ENCODE measurements around the gene NKAPD1. TPM values are rescaled to one million over a fixed set of nuclear protein-coding genes. Genes with fewer than 3 reads are reported as not detected.

NKAPD1 gene
- polyA plus RNA-seq, 3 donors, result 5.3 to 9.4 (median 7.7) TPM

DNA sequence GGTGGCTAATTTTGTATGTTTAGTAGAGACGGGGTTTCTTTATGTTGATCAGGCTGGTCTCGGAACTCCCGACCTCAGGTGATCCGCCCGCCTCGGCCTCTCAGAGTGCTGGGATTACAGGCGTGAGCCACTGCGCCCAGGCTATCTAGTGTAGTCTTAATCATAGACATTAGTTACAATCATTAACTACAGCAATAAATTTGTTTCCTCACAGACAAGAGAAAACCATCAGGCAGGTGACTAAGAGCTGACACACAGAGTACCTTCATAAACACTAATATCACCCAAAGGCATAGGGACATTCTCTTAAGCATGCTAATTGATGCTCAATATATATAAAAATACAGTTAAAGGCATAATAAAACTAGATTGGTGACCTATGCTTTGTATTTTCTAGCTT, 32.0 kb downstream of the NKAPD1 start:
- Histone ChIP-seq H3K36me3 (replicated peaks in 1 of 2; ENCODE audit: control insufficient read depth in 1 of 2, insufficient read depth in 2 of 2, low read length in 2 of 2) (peaks cover 6 to 9% of the 10 kb centered on the region in 2 donors), H4K20me1 (ENCODE audit: insufficient read depth, low read length) (no peaks in the 10 kb centered on the region), H3K27me3 (ENCODE audit: control insufficient read depth in 2 of 2, insufficient read depth in 2 of 2, low read length in 2 of 2) (no peaks in the 10 kb centered on the region), H3K9ac (ENCODE audit: insufficient read depth, low read length, poor library complexity, severe bottlenecking) (no peak overlapping the region), H2AFZ (ENCODE audit: insufficient read depth, low read depth, low read length, poor library complexity, severe bottlenecking) (no peak overlapping the region), H3K4me3 (replicated peaks in 1 of 3; ENCODE audit: low read depth in 2 of 3, low read length in 3 of 3) (no peak overlapping the region), H3K27ac (ENCODE audit: low read depth in 1 of 2, low read length in 2 of 2) (no peak overlapping the region), H3K9me3 (replicated peaks in 1 of 2; ENCODE audit: control insufficient read depth in 1 of 2, insufficient read depth in 1 of 2, low read length in 2 of 2) (no peaks in the 10 kb centered on the region), H3K4me2 (replicated peaks; ENCODE audit: extremely low read depth, low read length, poor library complexity, severe bottlenecking) (no peak overlapping the region), H3K4me1 (ENCODE audit: control insufficient read depth in 1 of 2, insufficient read depth in 2 of 2, low read length in 2 of 2) (peaks cover 15 to 18% of the 10 kb centered on the region in 2 donors), H3K79me2 (ENCODE audit: insufficient read depth, low read length) (peaks cover 2% of the 10 kb centered on the region)
- no peak for DNase-seq
- Mint-ChIP-seq H3K9me3 (peaks cover 0 to 3% (median 0%) of the 10 kb centered on the region in 7 donors), H3K4me3 (no peak overlapping the region), H3K4me1 (peaks cover 11% of the 10 kb centered on the region), H3K36me3 (peaks cover 15 to 18% of the 10 kb centered on the region in 2 donors), H3K27ac (no peak overlapping the region), H3K27me3 (ENCODE audit: low read depth in 3 of 3) (no peaks in the 10 kb centered on the region)
- TF ChIP-seq, protein P1, sequence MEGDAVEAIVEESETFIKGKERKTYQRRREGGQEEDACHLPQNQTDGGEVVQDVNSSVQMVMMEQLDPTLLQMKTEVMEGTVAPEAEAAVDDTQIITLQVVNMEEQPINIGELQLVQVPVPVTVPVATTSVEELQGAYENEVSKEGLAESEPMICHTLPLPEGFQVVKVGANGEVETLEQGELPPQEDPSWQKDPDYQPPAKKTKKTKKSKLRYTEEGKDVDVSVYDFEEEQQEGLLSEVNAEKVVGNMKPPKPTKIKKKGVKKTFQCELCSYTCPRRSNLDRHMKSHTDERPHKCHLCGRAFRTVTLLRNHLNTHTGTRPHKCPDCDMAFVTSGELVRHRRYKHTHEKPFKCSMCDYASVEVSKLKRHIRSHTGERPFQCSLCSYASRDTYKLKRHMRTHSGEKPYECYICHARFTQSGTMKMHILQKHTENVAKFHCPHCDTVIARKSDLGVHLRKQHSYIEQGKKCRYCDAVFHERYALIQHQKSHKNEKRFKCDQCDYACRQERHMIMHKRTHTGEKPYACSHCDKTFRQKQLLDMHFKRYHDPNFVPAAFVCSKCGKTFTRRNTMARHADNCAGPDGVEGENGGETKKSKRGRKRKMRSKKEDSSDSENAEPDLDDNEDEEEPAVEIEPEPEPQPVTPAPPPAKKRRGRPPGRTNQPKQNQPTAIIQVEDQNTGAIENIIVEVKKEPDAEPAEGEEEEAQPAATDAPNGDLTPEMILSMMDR (IDR thresholded peaks at IDR 0.05), result no peak
- WGBS (ENCODE audit: insufficient coverage), result no CpG with 5 or more reads among the region's 8 CpGs
- intact Hi-C loops (cut with micrococcal nuclease), result no loop called here

DNA sequence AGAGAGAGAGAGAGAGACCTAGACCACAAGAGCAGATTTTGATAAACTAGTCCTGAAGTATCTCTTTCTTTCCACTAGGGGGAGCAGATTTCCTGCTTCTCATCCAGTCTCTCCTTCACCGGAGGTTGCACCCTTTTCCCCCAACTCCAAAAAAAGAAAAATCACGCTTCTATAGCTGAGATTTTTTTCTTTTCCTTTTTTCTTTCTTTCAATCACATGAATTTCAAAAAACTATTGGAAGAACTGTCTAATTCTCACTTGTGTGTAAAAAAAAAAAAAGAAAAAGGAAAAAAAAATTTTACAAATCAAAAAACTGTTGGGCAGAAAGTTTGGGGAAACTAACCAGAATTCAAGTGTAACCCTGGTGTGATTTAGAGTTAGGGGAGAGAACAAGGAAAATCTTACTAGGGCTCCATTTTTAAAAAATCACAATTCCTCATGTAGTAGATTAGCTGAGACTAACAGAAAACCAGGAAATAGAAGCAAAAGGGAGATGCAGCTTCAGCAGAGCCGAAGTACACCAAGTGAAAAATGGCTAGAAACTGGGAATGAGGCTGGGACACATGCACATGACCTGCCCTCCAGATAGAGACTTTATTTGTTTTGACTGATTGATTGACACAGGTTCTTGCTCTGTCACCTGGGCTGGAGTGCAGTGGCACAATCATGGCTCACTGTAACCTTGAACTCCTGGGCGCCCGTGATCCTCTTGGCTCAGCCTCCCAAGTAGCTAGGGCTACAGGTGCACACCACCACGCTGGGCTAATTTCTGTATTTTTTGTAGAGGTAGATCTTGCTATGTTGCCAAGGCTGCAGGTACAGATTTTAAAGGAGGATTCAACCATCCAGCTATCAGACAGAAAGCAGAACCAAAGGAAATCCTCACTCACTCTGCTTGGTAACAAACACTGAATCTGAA, 39.7 kb downstream of the NKAPD1 start:
- WGBS (ENCODE audit: insufficient coverage), result 91% methylated on average over 1 of the region's 6 CpGs
- DNase-seq, result peak; percentile 36 to 72 (median 72)
- Mint-ChIP-seq H3K9me3 (peaks cover 0 to 4% (median 0%) of the 10 kb centered on the region in 7 donors), H3K27ac (peak overlapping the region in 3 of 7 donors; percentile 21 to 77 (median 35)), H3K27me3 (ENCODE audit: low read depth in 3 of 3) (peaks cover 0 to 2% (median 0%) of the 10 kb centered on the region in 3 donors), H3K36me3 (peaks cover 4 to 6% of the 10 kb centered on the region in 2 donors), H3K4me1 (peaks cover 19% of the 10 kb centered on the region), H3K4me3 (no peak overlapping the region)
- no peak overlapping the region for H3K4me2 ChIP-seq (replicated peaks; ENCODE audit: extremely low read depth, low read length, poor library complexity, severe bottlenecking)
- no peak overlapping the region for H3K27ac ChIP-seq (ENCODE audit: low read depth in 1 of 2, low read length in 2 of 2)
- H3K9me3 ChIP-seq (replicated peaks in 1 of 2; ENCODE audit: control insufficient read depth in 1 of 2, insufficient read depth in 1 of 2, low read length in 2 of 2), result no peaks in the 10 kb centered on the region
- H3K79me2 ChIP-seq (ENCODE audit: insufficient read depth, low read length), result no peaks in the 10 kb centered on the region
- no peaks in the 10 kb centered on the region for H3K27me3 ChIP-seq (ENCODE audit: control insufficient read depth in 2 of 2, insufficient read depth in 2 of 2, low read length in 2 of 2)
- no peaks in the 10 kb centered on the region for H4K20me1 ChIP-seq (ENCODE audit: insufficient read depth, low read length)
- no peak overlapping the region for H3K4me3 ChIP-seq (replicated peaks in 1 of 3; ENCODE audit: low read depth in 2 of 3, low read length in 3 of 3)
- intact Hi-C loops (cut with micrococcal nuclease), result loop anchor here (5.0 to 10.0 kb wide), 2 partner anchors 64 to 171 kb away; partner anchors contain the start of gene BCO2 (in 2 of the 2)
- TF ChIP-seq, protein P1 (IDR thresholded peaks at IDR 0.05), result peak; percentile 80
- H2AFZ ChIP-seq (ENCODE audit: insufficient read depth, low read depth, low read length, poor library complexity, severe bottlenecking), result peak overlapping the region; percentile 6
- no peaks in the 10 kb centered on the region for H3K36me3 ChIP-seq (replicated peaks in 1 of 2; ENCODE audit: control insufficient read depth in 1 of 2, insufficient read depth in 2 of 2, low read length in 2 of 2)
- peaks cover 10 to 15% of the 10 kb centered on the region in 2 donors for H3K4me1 ChIP-seq (ENCODE audit: control insufficient read depth in 1 of 2, insufficient read depth in 2 of 2, low read length in 2 of 2)
- no peak overlapping the region for H3K9ac ChIP-seq (ENCODE audit: insufficient read depth, low read length, poor library complexity, severe bottlenecking)

All from CD14-positive monocyte (primary cell).